GM19397 (cell line): ENCODE measurements around the gene ELF3.
A peak's percentile ranks its signal among the peaks of the same experiment; 100 is the strongest.
"Not testable (repeated sequence)": the region's sequence is repeated elsewhere in the genome, so short reads cannot be mapped to it uniquely, and the experiment has no call there.

Source experiments
- ATAC-seq: cut with Tn5 transposase; IDR thresholded peaks from one replicate; pipeline ENCODE4 v1.9.1; 2021; ENCODE audit warnings: mild to moderate bottlenecking, moderate library complexity; ENCODE audit not compliant: unreplicated experiment

Gene ELF3

GRCh38 chr1:202010180-202011015 lies at the start of gene ELF3:
Gene ELF3 (plus strand): TSS chr1:202010587. CDS start chr1:202011137, 550 bp downstream.
- peak; percentile 45 for ATAC-seq

- ATAC-seq: not testable (repeated sequence)
Measured at GRCh38 chr1:201962382-201962781, 48.0 kb upstream of the ELF3 start.

GRCh38 chr1:201964261-201964660 lies 46.1 kb upstream of the ELF3 start:
- no peak for ATAC-seq

GRCh38 chr1:201966171-201966570 lies 44.2 kb upstream of the ELF3 start:
- no peak for ATAC-seq

- no peak for ATAC-seq
Measured at GRCh38 chr1:201968202-201968925, 42.0 kb upstream of the ELF3 start.

- no peak for ATAC-seq
Measured at GRCh38 chr1:201970334-201971159, 39.8 kb upstream of the ELF3 start.

GRCh38 chr1:201982082-201982622 lies 28.2 kb upstream of the ELF3 start:
- ATAC-seq: peak; percentile 16

- peak; percentile 78 for ATAC-seq
Measured at GRCh38 chr1:201982623-201983379, 27.6 kb upstream of the ELF3 start, which contains the start of gene RNPEP. Gene RNPEP (plus strand): TSS chr1:201982648. CDS start chr1:201982667, 19 bp downstream.

GRCh38 chr1:201983380-201983805 lies 27.0 kb upstream of the ELF3 start:
- ATAC-seq: no peak

- ATAC-seq: no peak
Measured at GRCh38 chr1:201984446-201984845, 25.9 kb upstream of the ELF3 start.

GRCh38 chr1:201985355-201985754 lies 25.0 kb upstream of the ELF3 start:
- no peak for ATAC-seq

- ATAC-seq: no peak
Measured at GRCh38 chr1:201988601-201989000, 21.8 kb upstream of the ELF3 start.

- ATAC-seq: no peak
Measured at GRCh38 chr1:201989354-201990128, 20.8 kb upstream of the ELF3 start.

- ATAC-seq: no peak
Measured at GRCh38 chr1:201990427-201990826, 20.0 kb upstream of the ELF3 start.

- ATAC-seq: no peak
Measured at GRCh38 chr1:201999625-202000238, 10.7 kb upstream of the ELF3 start.

GRCh38 chr1:202002507-202002906 lies 7.9 kb upstream of the ELF3 start:
- ATAC-seq: no peak

- ATAC-seq: no peak
Measured at GRCh38 chr1:202004711-202005110, 5.7 kb upstream of the ELF3 start.

- no peak for ATAC-seq
Measured at GRCh38 chr1:202005958-202006357, 4.4 kb upstream of the ELF3 start.

- ATAC-seq: no peak
Measured at GRCh38 chr1:202007304-202007703, 3.1 kb upstream of the ELF3 start.
